ENCODE results near the gene MYO7B. TPM values are rescaled to one million over a fixed set of nuclear protein-coding genes. Genes with fewer than 3 reads are reported as not detected.

MYO7B gene
- total RNA-seq, 1 donor from 2014 or later: 0.44 TPM

GRCh38 chr2:127685410-127686080, 150.1 kb downstream of the MYO7B start:
- H3K27ac ChIP-seq (replicated peaks): no peak overlapping the region
- H3K9me3 ChIP-seq (replicated peaks): peaks cover 13% of the 10 kb centered on the region
- H3K4me3 ChIP-seq: no peak overlapping the region
- no peaks in the 10 kb centered on the region for H3K36me3 ChIP-seq
- TF ChIP-seq CTCF (IDR thresholded peaks at IDR 0.05; ENCODE audit: borderline replicate concordance): no peak
- intact Hi-C loops (cut with micrococcal nuclease): no loop called here
- H3K27me3 ChIP-seq (ENCODE audit: low read depth): no peaks in the 10 kb centered on the region
- peaks cover 35% of the 10 kb centered on the region for H3K4me1 ChIP-seq
- DNase-seq: no peak

Other genes with a start within 250 kb of the MYO7B start
- 22.4 TPM for gene ERCC3, start 241.5 kb upstream of the MYO7B start, total RNA-seq
- 22.2 TPM for gene MAP3K2, start 147.7 kb upstream of the MYO7B start, total RNA-seq
- not detected for gene PROC, start 117.3 kb upstream of the MYO7B start, total RNA-seq
- 59.8 TPM for gene IWS1, start 9.2 kb upstream of the MYO7B start, total RNA-seq
- gene GPR17, start 110.5 kb downstream of the MYO7B start, total RNA-seq: 0.16 TPM
- gene LIMS2, start 139.8 kb downstream of the MYO7B start, total RNA-seq: 173 TPM
- gene SFT2D3, start 165.8 kb downstream of the MYO7B start, total RNA-seq: 2.9 TPM